ENCODE results near the gene STX12.
"Not testable (repeated sequence)": the region's sequence is repeated elsewhere in the genome, so short reads cannot be mapped to it uniquely, and the experiment has no call there.

Gene STX12

DNA sequence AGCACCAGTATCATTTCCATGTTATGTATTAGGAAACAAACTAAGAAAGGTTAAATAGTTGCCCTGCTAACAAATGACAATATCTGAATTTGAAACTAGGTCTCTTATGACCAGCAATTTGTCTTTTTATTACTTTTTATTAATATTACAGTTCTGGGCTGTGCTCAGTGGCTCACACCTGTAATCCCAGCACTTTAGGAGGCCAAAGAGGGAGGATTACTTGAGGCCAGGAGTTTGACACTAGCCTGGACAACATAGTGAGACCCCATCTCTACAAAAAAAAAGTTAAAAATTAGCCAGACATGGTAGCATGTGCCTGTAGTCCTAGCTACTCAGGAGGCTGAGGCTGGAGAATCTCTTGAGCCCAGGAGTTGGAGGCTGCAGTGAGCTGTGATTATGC is 3.3 kb downstream of the STX12 start:
- DNase-seq, result not testable (repeated sequence)

GRCh38 chr1:27778056-27778455 is 5.0 kb downstream of the STX12 start:
- DNase-seq, result no peak

DNA sequence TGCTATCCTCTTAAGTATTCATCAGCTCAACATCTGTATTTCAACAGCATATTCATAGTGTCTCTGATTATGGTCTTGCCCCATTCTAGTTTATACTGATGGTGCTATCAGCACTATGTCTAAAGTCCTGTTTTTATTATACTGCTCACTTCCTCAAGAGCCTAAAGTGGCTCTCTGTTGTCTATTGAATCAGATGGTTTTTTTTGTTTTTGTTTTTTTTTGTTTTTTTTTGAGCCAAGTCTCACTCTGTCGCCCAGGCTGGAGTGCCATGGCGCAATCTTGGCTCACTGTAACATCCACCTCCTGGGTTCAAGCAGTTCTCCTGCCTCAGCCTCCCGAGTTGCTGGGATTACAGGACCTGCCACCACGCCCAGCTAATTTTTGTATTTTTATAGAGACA is 6.1 kb downstream of the STX12 start:
- no peak for DNase-seq

DNA sequence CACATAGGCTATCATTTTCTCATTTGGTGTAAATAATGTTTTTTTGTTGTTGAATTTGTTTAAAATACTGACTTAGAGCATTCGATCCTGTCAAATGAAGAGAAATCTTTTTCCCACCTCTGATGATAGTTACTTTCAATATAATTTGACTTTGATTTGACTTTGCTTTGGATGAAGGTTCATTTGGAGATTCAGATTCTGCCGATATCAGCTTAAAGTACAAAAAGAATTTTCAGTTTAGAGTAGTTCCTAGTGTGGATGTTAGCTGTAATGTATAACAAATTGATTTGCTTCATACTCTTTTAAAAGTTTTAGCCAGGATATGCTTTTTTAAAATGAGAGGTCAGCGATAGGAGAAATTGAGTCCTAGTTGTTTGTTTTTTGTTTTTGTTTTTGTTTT is 9.9 kb downstream of the STX12 start:
- no peak for DNase-seq

- DNase-seq, result no peak
Observed at GRCh38 chr1:27784700-27785099, 11.7 kb downstream of the STX12 start.

DNA sequence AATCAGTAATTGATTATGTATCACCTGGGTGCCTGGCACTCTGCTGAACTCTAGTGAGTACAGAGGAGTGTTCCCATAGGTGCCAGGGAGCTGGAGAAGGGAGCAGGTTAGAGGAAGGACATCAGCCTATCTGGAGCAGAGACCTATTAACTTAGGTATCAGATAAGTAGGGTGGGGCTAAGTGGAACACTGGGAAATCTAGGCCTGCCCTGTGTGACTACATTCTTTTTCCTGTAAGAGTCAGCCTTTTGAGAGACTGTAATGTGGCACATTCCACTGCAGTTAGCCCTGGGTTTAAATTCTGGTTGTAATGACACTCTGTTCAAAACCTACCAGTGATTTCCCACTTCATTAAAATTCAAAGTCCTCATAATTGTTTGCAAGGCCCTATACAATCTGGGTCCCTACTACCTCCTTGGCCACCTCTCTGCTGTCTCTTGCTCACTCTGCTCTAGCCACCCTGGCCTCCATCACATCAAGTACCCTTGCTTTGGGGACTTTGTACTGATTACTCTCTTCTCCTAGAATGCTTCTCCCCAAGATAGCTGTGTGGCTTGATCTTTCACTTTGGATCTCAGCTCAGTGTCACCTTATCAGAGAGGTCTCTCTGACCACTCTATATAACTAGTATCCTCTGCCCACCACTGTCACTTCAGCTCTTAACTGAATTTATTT is 12.9 kb downstream of the STX12 start:
- no peak for DNase-seq

- DNase-seq, result no peak
Observed at GRCh38 chr1:27787895-27788294, 14.9 kb downstream of the STX12 start.

DNA sequence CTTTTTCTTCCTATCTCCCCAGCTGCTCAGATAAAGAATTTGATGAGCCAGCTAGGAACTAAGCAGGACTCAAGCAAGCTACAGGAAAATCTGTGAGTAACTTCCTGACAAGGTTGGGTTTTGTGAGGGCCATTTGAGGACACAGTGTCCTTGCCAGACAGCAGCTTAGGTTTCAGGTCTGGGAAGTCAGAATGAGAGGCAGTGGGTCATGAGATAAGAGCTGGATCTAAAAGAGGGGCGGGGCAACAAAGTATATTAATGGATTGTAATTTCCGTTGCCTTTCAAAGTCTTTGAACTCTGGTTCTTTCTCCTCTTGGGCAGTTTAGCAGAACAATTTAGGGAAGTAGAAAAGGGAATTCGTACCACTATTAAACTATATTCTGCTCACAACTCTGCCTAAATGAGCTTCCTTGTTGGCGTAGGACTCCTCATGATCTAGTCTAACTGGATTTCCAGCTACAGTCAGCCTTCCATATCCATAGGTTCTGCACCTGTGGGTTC is 16.6 kb downstream of the STX12 start:
- no peak for DNase-seq

DNA sequence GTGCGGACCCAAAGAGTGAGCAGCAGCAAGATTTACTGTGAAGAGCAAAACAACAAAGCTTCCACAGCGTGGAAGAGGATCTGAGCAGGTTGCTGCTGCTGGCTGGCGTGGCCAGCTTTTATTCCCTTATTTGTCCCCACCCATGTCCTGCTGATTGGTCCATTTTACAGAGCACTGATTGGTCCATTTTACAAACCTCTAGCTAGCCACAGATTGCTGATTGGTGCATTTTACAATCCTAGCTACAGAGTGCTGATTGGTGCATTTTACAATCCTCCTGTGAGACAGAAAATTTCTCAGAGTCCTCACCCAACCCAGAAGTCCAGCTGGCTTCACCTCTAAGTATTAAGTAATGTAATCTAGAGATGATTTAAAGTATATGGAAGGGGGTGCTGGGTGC is 17.3 kb downstream of the STX12 start:
- DNase-seq, result not testable (repeated sequence)

DNA sequence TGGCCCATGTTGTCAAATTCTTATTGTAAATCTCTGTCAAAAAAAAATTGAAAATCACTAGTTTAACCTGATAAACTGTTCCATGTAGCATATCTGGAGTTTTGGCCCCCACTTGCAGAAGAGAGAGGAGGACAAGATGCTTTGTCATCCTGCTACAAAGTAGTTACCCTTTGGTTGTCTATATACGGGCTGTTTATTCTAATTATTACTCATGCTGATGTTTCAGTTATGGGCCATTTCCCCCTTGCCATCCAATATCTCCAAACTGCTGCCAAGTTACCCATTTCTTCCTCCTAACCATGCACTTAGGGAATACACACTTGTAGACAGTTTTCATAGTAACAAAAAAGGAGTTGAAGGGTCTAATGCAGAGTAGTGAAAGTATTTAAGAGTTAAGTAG is 22.6 kb downstream of the STX12 start:
- DNase-seq, result no peak

DNA sequence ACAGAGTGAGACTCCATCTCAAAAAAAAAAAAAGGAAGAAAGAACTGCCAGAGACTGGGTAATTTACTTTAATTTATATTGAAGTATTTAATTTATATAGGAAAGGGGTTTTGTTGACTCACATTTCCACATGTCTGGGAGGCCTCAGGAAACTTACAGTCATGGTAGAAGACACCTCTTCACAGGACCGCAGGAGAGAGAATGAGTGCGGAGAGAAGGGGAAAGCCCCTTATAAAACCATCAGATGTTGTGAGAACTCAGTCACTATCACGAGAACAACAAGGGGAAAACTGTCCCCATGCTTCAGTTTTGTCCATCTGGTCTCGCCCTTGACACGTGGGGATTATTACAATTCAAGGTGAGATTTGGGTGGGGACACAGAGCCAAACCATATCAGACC is 31.8 kb downstream of the STX12 start:
- no peak for DNase-seq

DNA sequence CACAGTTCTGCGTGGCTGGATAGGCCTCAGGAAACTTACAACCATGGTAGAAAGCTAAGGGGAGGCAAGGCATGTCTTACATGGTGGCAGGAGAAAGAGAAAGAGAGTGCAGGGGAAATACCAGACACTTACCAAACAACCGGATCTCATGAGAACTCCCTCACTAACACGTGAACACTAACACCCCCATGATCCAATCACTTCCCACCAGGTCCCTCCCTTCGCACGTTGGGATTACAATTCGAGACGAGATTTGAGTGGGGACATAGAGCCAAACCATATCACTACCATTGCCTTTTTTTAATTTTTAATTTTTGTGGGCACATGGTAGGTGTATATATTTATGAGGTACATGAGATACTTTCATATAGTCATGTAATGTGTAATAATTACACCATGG is 33.7 kb downstream of the STX12 start:
- no peak for DNase-seq

DNA sequence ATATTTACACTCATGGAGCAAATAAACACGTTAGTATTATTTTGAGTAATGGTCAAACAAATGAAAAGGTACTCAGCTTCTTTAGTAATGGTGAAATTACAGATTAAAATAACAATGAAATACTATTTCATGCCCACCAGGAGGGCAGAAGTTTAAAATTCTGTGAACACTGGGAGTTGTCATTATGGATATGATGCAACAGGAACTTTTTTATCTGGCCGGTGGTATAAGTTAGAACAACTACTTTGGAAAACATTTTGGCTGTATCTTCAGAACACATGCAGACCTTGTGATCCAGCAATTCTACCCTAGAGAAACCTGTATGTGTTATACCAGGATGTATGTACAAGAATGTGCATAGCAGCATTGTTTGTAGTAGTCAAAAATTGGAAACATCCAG is 34.4 kb downstream of the STX12 start:
- no peak for DNase-seq

GRCh38 chr1:27808131-27808530 is 35.1 kb downstream of the STX12 start:
- DNase-seq, result not testable (repeated sequence)

GRCh38 chr1:27809883-27810282 is 36.9 kb downstream of the STX12 start:
- DNase-seq, result no peak

DNA sequence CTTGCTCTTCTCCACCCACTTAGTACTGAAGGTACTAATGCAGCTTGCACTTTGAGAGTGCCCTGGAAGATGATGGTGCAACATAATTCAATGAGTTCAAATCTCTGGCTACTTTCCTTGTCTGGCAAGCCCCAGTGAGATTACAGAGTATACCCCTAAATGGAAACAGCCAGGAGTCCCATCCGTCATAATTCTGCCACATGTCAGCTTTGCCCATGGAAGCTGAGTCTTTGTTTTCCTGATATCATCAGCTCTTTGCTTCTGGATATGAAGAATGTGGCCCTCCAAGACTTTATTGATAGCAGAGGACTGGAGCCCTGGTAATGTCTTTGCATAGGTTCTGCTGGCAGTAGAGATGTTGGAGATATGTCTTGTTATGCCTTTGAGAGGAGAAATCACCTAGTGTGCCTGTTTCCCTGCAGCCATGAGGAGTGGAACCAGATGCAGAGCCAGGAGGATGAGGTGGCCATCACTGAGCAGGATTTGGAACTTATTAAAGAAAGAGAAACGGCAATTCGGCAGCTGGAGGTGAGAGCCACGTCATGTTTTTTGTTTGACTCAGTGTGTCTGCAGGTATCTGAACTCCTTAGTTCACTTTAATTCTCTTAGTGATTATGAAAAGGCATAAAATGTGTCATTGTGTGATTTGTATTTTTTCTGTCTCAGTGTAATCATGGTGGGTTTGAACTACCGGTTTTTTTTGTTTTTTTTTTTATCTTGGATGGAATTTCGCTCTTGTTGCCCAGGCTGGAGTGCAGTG is 38.9 kb downstream of the STX12 start:
- DNase-seq, result no peak

DNA sequence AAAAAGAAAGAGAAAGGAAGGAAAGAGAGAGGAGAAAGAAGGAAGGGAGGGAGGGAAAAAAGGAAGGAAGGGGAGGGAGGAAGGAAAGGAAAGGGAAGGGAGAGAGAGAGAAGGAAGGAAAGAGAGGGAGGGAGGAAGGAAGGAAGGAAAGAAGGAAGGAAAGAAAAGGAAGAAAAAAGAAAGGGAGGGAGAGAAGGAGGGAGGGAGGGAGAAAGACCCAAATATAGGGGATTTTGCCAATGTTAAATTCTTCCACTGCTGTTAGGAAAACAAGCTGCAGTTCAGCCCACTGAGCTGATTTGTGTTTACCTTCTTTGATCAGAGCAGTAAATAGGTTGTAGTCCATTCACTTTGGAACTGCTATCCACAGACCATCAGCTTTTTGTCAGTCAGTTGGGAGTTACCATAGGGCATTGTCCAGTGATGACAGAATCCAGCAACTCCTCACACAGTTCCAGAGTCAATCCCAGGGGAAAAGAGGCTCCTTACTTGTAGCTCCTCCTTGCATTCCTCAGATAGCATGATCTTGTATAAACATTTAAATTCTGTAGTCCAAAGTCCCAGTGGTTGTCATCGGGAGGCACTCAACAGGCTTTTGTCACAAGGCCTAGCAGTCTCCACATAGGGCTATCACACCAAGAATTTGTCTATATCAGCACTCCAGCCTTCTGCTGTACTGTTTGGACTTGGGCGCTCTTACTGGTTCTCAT is 44.1 kb downstream of the STX12 start:
- no peak for DNase-seq

DNA sequence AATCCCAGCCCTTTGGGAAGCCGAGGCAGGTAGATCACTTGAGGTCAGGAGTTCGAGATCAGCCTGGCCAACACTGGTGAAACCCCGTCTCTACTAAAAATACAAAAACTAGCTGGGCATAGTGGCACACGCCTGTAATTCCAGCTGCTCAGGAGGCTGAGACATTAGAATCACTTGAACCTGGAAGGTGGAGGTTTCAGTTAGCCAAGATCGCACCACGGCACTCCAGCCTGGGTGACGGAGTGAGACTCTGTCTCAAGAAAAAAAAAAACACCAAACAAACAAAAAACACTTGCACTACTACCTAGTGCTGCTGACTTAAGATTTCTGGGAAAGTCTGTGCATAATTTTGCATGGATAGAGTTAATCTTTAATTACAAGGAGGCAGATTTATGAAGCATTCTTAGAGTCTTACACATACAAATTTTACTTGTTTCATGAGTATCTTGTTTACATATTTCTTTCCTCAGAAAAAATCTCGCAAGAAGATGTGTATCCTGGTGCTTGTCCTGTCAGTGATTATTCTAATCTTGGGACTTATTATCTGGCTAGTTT is 48.8 kb downstream of the STX12 start:
- no peak for DNase-seq

DNA sequence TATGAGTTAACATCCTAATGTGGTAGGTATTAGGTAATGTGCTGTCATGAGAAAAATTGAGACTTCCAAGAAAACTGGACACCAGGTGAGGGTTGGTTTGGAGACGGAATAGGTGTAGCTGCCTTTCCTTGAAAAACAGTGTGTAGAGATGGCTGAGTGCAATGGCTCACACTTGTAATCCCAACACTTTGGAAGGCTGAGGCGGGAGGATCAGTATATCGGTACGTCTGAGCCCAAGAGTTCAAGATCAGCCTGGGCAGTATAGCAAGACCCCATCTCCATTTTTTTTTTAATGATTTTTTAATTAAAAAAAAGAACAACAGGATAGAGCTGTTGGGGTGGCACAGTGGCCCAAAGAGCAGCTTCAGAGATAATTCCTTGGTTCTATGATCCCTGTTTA is 50.8 kb downstream of the STX12 start:
- DNase-seq, result no peak

DNA sequence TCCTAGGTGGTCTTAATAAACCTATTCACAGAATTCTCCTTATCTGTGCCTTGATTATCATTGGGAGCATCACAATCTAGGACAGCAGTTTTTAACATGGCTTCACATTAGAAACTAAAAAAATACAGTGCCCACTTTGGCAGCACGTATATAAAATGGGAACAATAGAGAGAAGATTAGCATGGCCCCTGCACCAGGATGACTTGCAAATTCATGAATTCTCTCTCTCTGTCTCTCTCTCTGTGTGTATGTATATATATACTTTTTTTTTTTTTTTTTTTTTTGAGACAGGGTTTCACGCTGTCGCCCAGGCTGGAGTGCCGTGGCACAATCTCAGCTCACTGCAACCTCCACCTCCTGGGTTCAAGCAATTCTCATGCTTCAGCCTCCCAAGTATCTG is 51.4 kb downstream of the STX12 start:
- DNase-seq, result no peak

DNA sequence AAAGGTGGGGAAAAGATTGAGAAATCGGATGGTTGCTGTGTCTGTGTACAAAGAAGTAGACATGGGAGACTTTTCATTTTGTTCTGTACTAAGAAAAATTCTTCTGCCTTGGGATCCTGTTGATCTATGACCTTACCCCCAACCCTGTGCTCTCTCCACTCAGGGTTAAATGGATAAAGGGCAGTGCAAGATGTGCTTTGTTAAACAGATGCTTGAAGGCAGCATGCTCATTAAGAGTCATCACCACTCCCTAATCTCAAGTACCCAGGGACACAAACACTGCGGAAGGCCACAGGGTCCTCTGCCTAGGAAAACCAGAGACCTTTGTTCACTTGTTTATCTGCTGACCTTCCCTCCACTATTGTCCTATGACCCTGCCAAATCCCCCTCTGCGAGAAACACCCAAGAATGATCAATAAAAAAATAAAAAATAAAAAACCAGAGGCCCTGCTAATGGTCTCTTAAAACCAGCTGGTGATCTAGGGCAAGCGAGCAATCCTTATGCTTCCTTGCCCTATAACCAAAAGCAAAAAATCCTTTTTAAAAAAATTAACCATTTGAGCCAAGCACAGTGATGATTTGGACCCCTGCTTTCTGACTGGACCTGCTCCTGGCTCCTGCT is 56.4 kb downstream of the STX12 start:
- not testable (repeated sequence) for DNase-seq

DNA sequence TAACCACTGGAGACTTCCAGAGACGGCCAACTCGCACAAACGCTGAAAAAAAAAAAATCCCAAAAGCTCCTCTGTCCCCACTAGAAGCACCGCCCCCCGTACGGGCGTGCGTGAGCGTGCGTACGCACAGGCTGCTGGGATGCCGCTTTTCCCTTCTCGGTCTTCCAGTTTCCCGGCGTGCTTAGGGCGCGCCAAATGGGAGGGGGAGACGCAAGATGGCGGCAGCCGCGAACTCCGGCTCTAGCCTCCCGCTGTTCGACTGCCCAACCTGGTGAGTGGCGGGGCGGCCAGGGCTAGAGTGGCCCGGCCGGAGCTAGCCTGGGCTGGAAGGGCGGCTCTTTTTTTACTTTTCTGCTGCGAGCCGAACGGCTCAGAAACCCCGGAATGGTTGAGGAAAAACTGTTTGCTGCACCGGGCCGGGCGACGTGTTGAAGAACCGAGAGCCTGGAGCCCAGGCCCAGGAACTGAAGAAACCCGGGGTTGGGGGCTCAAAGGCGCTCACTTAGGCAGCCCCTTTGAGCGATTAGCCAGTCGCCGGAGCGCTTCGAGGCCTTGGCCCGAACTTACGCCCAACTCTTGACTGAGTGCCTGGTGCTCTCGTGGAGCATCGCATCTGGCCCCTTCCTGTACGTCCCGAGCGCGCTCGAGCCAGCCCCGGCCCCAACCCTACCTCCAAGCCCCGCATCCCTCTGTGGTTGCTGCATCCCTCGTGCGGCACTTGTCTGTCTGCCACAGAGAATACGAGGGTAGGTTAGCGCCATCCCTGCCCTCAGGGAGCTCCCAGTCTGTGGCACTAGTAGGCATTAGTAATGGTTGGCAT is 57.8 kb downstream of the STX12 start, which contains the start of gene PPP1R8:
Gene PPP1R8, plus strand, starts transcription at position 162 of the 820 bp plus-strand sequence. Its CDS starts 54 bp downstream, at position 216.
- peak; percentile 76 for DNase-seq
